ENCODE data around the gene DOCK3.

DNA sequence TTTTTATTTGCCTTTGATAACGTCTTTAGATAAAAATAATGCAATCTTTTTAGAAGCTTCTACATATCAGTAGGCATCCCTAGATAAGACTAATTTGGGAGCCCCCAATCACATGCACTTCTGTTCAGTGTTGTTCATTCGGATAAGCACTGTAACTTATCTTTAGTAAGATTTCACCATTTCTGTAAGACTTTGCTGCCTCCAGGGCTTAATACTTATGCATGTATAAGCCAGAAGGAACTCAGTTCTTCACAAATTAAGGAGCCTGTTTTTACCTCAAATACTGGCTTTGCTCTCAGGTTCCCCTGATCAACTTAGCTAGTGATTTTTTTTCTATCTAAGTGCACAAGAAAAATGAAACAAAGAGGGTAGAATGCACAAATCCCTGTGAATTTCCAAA is 20.3 kb downstream of the DOCK3 start:
- TF ChIP-seq ISL1 (CRISPR knock-in tag; IDR thresholded peaks at IDR 0.05) (no peak), ZNF565 (CRISPR knock-in tag; conservative IDR thresholded peaks at IDR 0.05; ENCODE audit: low read depth) (no peak), TOX (CRISPR knock-in tag; IDR thresholded peaks at IDR 0.05; ENCODE audit: borderline replicate concordance) (no peak), ARNTL (CRISPR knock-in tag; IDR thresholded peaks at IDR 0.05; ENCODE audit: borderline replicate concordance, low read depth) (no peak), ZFP3 (CRISPR knock-in tag; IDR thresholded peaks at IDR 0.05) (no peak), RARB (CRISPR knock-in tag; IDR thresholded peaks at IDR 0.05) (no peak), SNAI2 (CRISPR knock-in tag; IDR thresholded peaks at IDR 0.05) (no peak)
- TF ChIP-seq, protein P1, sequence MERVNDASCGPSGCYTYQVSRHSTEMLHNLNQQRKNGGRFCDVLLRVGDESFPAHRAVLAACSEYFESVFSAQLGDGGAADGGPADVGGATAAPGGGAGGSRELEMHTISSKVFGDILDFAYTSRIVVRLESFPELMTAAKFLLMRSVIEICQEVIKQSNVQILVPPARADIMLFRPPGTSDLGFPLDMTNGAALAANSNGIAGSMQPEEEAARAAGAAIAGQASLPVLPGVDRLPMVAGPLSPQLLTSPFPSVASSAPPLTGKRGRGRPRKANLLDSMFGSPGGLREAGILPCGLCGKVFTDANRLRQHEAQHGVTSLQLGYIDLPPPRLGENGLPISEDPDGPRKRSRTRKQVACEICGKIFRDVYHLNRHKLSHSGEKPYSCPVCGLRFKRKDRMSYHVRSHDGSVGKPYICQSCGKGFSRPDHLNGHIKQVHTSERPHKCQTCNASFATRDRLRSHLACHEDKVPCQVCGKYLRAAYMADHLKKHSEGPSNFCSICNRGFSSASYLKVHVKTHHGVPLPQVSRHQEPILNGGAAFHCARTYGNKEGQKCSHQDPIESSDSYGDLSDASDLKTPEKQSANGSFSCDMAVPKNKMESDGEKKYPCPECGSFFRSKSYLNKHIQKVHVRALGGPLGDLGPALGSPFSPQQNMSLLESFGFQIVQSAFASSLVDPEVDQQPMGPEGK (CRISPR knock-in tag; IDR thresholded peaks at IDR 0.05; ENCODE audit: borderline replicate concordance), result no peak
